IPS-20b (cell line): Measurements from ENCODE around the gene VDAC1.
"Not testable (repeated sequence)": the region's sequence is repeated elsewhere in the genome, so short reads cannot be mapped to it uniquely, and the experiment has no call there.

Source experiments
- H3K27ac ChIP-seq: one replicate; pipeline ENCODE4 v1.5.1; 2013; ENCODE audit warnings: low read length
- H3K27me3 ChIP-seq: 2 replicates; pipeline ENCODE4 v1.6.1; 2013; ENCODE audit warnings: mild to moderate bottlenecking, low read length, inconsistent platforms; ENCODE audit not compliant: insufficient read depth
- H3K36me3 ChIP-seq: 2 replicates; pipeline ENCODE4 v1.6.1; 2013; ENCODE audit warnings: low read depth, mild to moderate bottlenecking, inconsistent platforms, low read length, moderate library complexity; ENCODE audit not compliant: insufficient read depth
- H3K4me1 ChIP-seq: 2 replicates; pipeline ENCODE4 v1.6.1; 2013; ENCODE audit warnings: mild to moderate bottlenecking, control low read depth, inconsistent platforms, low read length, moderate library complexity; ENCODE audit not compliant: insufficient read depth
- H3K4me3 ChIP-seq: 2 replicates; pipeline ENCODE4 v1.5.1; 2013; ENCODE audit warnings: mild to moderate bottlenecking, low read length, inconsistent platforms
- H3K9ac ChIP-seq: 2 replicates; pipeline ENCODE4 v1.6.1; 2013; ENCODE audit warnings: low read depth, mild to moderate bottlenecking, inconsistent platforms, low read length, moderate library complexity
- H3K9me3 ChIP-seq: 2 replicates; pipeline ENCODE4 v1.6.1; 2013; ENCODE audit warnings: mild to moderate bottlenecking, low read depth, low read length, inconsistent platforms; ENCODE audit not compliant: insufficient read depth

VDAC1 gene

GRCh38 chr5:133992429-133993155 lies 12.2 kb downstream of the VDAC1 start:
- Histone ChIP-seq H3K4me3 (no peak overlapping the region), H3K9ac (no peak overlapping the region), H3K36me3 (peaks cover 41% of the 10 kb centered on the region), H3K4me1 (peaks cover 24% of the 10 kb centered on the region; the same call in 1 of the 2 replicates), H3K9me3 (no peaks in the 10 kb centered on the region), H3K27ac (no peak overlapping the region), H3K27me3 (no peaks in the 10 kb centered on the region)

- Histone ChIP-seq H3K9ac (no peak overlapping the region), H3K9me3 (no peaks in the 10 kb centered on the region), H3K27ac (no peak overlapping the region), H3K27me3 (no peaks in the 10 kb centered on the region), H3K36me3 (peaks cover 53% of the 10 kb centered on the region), H3K4me1 (peaks cover 16% of the 10 kb centered on the region; the same call in 1 of the 2 replicates), H3K4me3 (no peak overlapping the region)
These were observed 13.4 kb downstream of the VDAC1 start for GRCh38 chr5:133991171-133991910.

GRCh38 chr5:133990396-133990795 lies 14.4 kb downstream of the VDAC1 start:
- Histone ChIP-seq H3K27ac (no peak overlapping the region), H3K9me3 (no peaks in the 10 kb centered on the region), H3K36me3 (peaks cover 63% of the 10 kb centered on the region), H3K9ac (no peak overlapping the region), H3K4me1 (peaks cover 7% of the 10 kb centered on the region; the same call in 1 of the 2 replicates), H3K4me3 (no peak overlapping the region), H3K27me3 (no peaks in the 10 kb centered on the region)

- H3K9ac ChIP-seq: no peak overlapping the region
- no peaks in the 10 kb centered on the region for H3K4me1 ChIP-seq
- no peak overlapping the region for H3K27ac ChIP-seq
- H3K9me3 ChIP-seq: no peaks in the 10 kb centered on the region
- H3K27me3 ChIP-seq: no peaks in the 10 kb centered on the region
- H3K36me3 ChIP-seq: peaks cover 90% of the 10 kb centered on the region
- no peak overlapping the region for H3K4me3 ChIP-seq
These were observed 19.1 kb downstream of the VDAC1 start for GRCh38 chr5:133985540-133986180.

- Histone ChIP-seq H3K27me3 (no peaks in the 10 kb centered on the region), H3K27ac (no peak overlapping the region), H3K36me3 (peaks cover 88% of the 10 kb centered on the region), H3K9me3 (no peaks in the 10 kb centered on the region), H3K4me1 (no peaks in the 10 kb centered on the region), H3K9ac (no peak overlapping the region), H3K4me3 (no peak overlapping the region)
These were observed 21.1 kb downstream of the VDAC1 start for GRCh38 chr5:133983674-133984073.

GRCh38 chr5:133981714-133982113 lies 23.1 kb downstream of the VDAC1 start:
- H3K9ac ChIP-seq: no peak overlapping the region
- H3K27ac ChIP-seq: no peak overlapping the region

GRCh38 chr5:133980652-133981051 lies 24.1 kb downstream of the VDAC1 start:
- no peak overlapping the region for H3K27ac ChIP-seq
- H3K9me3 ChIP-seq: no peaks in the 10 kb centered on the region
- no peak overlapping the region for H3K9ac ChIP-seq
- H3K4me3 ChIP-seq: no peak overlapping the region
- no peaks in the 10 kb centered on the region for H3K27me3 ChIP-seq
- H3K36me3 ChIP-seq: peaks cover 88% of the 10 kb centered on the region
- H3K4me1 ChIP-seq: no peaks in the 10 kb centered on the region

More at GRCh38 chr5:133981714-133982113, 23.1 kb downstream of the VDAC1 start:
- H3K4me1 ChIP-seq: no peaks in the 10 kb centered on the region
- peaks cover 88% of the 10 kb centered on the region for H3K36me3 ChIP-seq
- H3K4me3 ChIP-seq: no peak overlapping the region
- no peaks in the 10 kb centered on the region for H3K9me3 ChIP-seq
- H3K27me3 ChIP-seq: no peaks in the 10 kb centered on the region

GRCh38 chr5:133978943-133979342 lies 25.8 kb downstream of the VDAC1 start:
- Histone ChIP-seq H3K4me1 (no peaks in the 10 kb centered on the region), H3K9me3 (no peaks in the 10 kb centered on the region), H3K4me3 (no peak overlapping the region), H3K36me3 (peaks cover 89% of the 10 kb centered on the region), H3K9ac (no peak overlapping the region), H3K27ac (no peak overlapping the region), H3K27me3 (no peaks in the 10 kb centered on the region)

GRCh38 chr5:133977858-133978257 lies 26.9 kb downstream of the VDAC1 start:
- Histone ChIP-seq H3K4me1 (no peaks in the 10 kb centered on the region), H3K4me3 (no peak overlapping the region), H3K36me3 (peaks cover 91% of the 10 kb centered on the region), H3K9ac (no peak overlapping the region), H3K27ac (no peak overlapping the region), H3K27me3 (no peaks in the 10 kb centered on the region), H3K9me3 (no peaks in the 10 kb centered on the region)

- no peak overlapping the region for H3K27ac ChIP-seq
- peaks cover 97% of the 10 kb centered on the region for H3K36me3 ChIP-seq
These were observed 27.5 kb downstream of the VDAC1 start for GRCh38 chr5:133977161-133977787.

GRCh38 chr5:133975546-133975945 lies 29.2 kb downstream of the VDAC1 start:
- H3K9ac ChIP-seq, H3K27me3 ChIP-seq, H3K9me3 ChIP-seq, H3K4me3 ChIP-seq, H3K27ac ChIP-seq, H3K4me1 ChIP-seq: not testable (repeated sequence)
- H3K36me3 ChIP-seq: peaks cover 90% of the 10 kb centered on the region

More at GRCh38 chr5:133977161-133977787, 27.5 kb downstream of the VDAC1 start:
- Histone ChIP-seq H3K4me1 (no peaks in the 10 kb centered on the region), H3K9me3 (no peaks in the 10 kb centered on the region), H3K9ac (no peak overlapping the region), H3K27me3 (no peaks in the 10 kb centered on the region), H3K4me3 (no peak overlapping the region)
